Gastrocnemius medialis (tissue), 4 donors: ENCODE data around the gene HK3.

ENCODE experiments used
- POLR2A ChIP-seq, 2 donors: fragments of 450-650 bp; IDR thresholded peaks; one replicate each; pipeline ENCODE4 v1.6.1; 2017; ENCODE audit warnings: antibody characterized with exemption in 2 of 2, mild to moderate bottlenecking in 2 of 2, moderate library complexity in 2 of 2
- TF ChIP-seq, protein P1 (sequence below), 5 experiments: fragments of 450-650 bp in 3 of 5; fragments of 200-600 bp in 2 of 5; sonication (generic) in 2 of 5; IDR thresholded peaks in 4 of 5; conservative IDR thresholded peaks in 1 of 5; 1 replicate in 4 of 5; 2 replicates in 1 of 5; pipeline ENCODE4 v1.5.1; 2016 to 2019; ENCODE audit warnings: antibody characterized with exemption in 5 of 5, mild to moderate bottlenecking in 3 of 5, moderate library complexity in 3 of 5

DNA sequence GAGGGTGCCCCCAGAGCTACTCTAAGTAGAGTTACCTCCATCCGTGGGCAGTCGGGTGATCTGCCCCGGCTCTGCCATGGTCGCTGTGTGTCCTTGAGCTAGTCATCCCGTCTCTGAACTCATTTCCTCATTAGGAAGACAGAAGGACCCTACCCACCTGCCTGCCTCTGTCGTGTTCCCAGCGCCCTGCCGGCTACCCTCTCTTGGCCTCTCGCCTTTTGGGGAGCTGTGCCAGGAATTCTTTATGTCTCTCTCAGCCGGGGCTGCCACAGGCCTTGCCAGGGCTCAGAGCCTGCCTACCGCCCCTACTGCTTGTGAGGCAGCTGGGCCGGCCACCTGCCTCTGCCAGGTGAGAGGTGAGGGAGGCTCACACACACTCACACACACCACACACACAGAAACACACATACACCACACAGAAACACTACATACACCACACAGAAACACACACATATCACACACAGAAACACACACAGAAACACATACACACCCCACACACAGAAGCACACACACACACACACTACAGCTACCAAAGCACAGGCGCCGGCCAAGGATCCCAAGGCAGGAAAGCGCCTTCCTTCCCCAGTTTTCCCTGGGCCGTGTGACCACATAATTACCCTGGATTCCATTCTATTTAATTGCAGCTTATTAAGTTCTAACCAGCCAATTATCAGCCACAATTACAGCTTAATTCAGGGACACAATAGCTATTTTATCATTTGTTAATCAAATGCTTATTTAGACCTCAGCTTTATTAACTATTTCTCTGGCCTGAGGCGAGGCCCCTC is 47.1 kb downstream of the HK3 start:
- no peak for TF ChIP-seq POLR2A (IDR thresholded peaks at IDR 0.05)
- TF ChIP-seq, protein P1, sequence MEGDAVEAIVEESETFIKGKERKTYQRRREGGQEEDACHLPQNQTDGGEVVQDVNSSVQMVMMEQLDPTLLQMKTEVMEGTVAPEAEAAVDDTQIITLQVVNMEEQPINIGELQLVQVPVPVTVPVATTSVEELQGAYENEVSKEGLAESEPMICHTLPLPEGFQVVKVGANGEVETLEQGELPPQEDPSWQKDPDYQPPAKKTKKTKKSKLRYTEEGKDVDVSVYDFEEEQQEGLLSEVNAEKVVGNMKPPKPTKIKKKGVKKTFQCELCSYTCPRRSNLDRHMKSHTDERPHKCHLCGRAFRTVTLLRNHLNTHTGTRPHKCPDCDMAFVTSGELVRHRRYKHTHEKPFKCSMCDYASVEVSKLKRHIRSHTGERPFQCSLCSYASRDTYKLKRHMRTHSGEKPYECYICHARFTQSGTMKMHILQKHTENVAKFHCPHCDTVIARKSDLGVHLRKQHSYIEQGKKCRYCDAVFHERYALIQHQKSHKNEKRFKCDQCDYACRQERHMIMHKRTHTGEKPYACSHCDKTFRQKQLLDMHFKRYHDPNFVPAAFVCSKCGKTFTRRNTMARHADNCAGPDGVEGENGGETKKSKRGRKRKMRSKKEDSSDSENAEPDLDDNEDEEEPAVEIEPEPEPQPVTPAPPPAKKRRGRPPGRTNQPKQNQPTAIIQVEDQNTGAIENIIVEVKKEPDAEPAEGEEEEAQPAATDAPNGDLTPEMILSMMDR (IDR thresholded peaks at IDR 0.05 in 4 of 5, conservative IDR thresholded peaks at IDR 0.05 in 1 of 5): no peak
